Colon (tissue), 2 donors: ENCODE measurements around the gene ERP27.

ENCODE experiments used
- FAIRE-seq: peaks from 2 replicates; lab custom pipeline; 2012; peaks lifted over from hg19 to GRCh38; lab: Jason Lieb, UNC
- donor health status: control.
- donor health status: control.

The ERP27 gene

DNA sequence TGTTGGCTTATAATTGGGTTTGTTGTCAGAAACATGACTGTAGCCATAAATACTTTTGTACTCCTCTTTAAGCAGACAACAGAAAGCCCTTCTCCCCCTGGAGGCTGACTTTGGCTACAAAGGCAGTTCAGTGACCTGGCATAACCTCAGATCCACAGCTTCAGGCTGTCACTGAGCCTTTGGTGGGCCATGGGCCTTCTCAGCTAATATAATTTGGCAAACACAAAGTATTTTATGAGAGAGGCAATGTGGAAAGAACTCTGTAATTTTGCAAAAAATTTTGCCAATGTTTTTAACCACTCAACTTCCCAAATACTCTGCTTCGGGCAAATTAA lies 37.1 kb downstream of the ERP27 start:
- no peak for FAIRE-seq

DNA sequence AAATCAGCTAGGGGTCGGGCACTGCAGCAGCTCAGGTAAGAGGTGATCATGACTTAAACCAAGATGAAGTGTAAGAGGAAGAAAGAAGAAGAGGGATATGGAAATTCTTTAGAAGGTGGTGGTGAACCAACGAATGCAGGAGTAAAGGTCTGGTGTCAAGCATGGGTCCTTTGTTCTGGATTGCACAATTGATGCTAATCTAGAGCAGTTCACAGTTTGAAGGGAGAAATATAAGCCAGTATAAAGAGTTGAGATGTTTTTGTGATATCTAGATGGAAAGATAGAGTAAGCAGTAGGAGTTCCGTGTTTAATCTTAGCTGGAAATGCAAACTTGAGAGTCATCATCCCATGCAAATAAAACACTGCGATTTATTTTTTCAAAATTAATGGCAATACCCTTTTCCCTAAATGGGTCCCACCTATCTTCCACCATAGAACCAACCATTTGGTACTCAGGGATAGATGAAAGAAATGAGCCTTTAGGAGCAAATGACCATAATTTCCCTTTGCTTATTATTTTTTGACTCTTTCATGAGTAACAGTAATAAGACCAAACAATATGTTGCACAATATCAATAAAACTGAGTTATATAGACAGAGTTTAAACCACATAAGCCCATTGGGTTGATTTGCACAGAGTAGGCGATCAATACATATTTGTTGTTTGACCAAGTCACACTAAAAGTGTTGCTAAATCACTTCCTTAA lies 37.7 kb downstream of the ERP27 start:
- FAIRE-seq = no peak

- no peak for FAIRE-seq
Observed at GRCh38 chr12:14896521-14897169, 41.7 kb downstream of the ERP27 start.

- FAIRE-seq = no peak
Observed at GRCh38 chr12:14893506-14894250, 44.7 kb downstream of the ERP27 start.

DNA sequence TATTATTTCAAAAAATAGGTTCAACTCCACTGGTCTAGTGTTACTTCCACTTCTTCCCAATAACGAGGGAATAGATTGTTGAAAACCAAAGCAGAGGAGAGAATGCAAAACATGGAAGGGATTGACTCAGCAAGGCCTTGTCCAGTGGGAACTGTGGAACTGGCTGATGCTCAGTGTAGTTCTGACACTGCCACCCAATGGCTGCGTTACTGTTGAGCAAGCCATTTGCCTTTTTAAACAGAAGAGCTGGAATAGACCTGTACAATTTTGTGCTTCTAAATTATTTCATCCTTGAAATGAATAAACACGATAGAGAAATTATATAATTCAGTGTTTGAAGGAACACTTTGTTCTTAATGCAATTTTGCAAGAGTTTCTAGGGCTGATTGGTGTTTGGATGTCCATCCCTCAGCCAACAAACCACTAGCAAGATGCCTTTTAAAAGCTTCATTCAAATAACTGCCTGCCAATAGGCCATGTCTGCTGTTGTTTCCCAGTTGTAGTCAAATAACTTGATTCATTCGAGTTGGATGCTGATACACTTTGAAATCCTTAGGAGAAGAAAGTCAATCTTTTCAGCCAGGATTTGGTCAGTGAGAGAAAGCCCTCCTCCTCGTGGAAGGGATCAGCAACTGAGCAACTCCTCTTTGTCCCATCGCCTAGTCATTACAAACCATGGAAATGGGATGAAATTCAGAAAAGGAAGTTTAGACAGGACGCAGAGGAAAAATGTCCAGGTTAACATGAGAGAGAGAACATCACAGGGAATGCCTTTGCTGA lies 45.4 kb downstream of the ERP27 start:
- no peak for FAIRE-seq

DNA sequence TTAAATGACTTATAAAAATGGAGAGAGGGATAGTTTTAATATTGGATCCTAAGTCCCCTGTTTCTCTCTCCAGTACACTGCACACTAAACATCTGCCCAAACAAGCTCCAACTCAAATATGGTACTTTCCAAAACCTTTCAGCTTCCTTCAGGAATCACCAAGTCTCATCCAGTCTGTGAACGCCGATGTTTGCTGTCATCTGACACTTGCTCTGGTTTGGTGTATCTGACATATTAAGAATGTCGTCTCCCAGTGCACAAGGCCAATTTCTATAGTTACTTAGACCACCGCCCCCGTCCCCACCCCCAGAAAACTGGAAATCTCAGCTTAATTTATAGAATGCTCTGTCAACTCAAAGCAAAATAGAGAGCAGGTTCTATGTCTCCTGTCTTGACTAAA lies 47.6 kb downstream of the ERP27 start:
- no peak for FAIRE-seq

- no peak for FAIRE-seq
Observed at GRCh38 chr12:14886271-14886670, 52.1 kb downstream of the ERP27 start.

DNA sequence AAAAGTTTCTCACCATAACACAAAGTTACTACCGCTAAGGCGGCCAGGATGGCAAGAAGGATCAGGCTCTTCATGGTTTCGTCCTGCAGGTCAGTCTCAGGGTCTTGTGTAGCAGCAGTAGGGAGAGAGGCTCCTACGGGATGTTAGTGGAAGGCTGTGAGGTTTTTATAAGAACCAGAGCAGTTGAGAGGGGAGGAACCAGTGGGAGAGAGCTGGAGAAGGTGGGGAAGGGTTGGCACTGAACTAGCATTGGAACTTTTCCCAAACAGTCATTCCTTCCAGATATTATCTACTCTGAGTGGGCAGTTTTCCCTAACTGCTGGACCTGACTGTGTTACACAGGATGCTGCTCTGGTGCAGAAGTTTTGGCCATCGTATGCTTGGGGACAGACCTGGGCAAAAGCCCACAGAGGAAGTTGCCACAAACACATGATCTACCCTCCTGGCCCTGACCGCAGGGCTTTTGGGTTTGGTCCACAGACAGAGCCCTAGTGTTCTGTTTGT lies 52.6 kb downstream of the ERP27 start, which contains the start of gene MGP:
MGP (minus strand) TSS at position 137 of the 504 bp plus-strand sequence; CDS start at position 74, 63 bp downstream.
- no peak for FAIRE-seq

DNA sequence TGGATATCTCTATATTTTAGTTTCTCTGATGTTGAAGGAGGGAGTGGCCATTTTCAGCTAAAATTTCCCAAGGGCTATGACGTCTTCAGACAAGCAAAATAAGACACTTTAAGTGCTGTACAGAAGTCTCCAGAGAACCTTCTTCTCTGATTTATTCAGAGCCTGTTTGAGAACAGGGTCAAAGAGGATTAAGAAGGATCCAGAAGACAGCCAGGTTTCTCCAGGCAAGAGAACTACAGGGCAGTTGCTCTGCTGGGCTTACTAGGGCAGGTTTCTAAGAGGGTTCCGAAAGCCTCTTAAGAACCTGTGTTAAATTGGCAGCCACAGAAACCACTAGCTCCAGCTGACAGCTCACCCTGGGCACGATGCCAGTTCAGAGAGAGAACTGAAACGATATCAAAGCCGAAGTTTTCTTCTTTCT lies 53.9 kb downstream of the ERP27 start:
- FAIRE-seq = no peak

DNA sequence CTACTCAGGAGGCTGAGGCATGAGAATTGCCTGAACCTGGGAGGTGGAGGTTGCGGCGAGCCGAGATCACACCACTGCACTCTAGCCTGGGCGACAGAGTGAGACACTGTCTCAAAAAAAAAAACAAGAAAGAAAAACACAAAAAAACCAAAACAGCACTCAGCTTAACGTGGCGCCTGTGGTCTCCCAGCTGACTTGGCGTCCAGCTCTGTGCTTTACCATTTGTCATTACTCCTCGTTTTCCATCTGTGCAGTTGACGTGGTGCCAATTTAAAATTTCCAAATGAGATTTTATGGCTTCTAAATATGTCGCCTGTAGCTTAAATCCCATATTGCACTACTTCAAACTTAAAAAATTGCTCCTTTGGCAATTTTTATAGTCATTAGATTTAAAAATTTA lies 54.7 kb downstream of the ERP27 start:
- no peak for FAIRE-seq

- FAIRE-seq = no peak
Observed at GRCh38 chr12:14880890-14881453, 57.4 kb downstream of the ERP27 start.

DNA sequence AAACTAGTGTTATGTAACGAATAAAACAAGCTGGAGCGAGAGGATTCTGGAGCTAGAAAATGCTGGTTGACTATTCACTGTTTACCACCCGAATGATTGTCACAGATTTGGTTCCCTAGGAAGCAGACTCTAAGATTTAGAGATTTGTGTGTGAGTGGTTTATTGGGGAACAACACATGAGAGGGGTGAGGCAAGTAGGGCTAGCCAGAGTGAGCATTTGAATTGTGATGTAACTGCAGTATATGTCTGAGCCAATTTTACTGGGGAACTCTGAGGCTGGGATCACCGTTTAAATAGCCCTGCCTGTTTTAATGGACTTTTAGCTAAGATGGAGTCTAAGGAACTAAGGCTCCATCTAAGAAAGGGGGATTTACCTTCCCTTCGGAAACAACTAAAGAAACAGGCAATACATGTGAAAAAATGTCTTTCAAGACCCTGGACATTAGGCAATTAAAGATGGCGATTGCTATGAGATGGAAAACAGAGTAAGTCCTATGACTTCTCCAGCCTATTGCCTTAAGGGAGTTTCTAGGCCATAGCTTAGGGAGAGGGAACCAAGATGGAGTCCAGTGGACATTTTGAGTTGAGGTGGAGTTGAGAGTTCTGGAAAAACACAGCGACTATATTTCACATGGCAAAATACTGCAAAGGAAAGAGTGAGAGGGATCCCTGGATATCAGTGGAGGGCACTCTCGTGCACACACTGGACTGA lies 59.0 kb downstream of the ERP27 start:
- no peak for FAIRE-seq

DNA sequence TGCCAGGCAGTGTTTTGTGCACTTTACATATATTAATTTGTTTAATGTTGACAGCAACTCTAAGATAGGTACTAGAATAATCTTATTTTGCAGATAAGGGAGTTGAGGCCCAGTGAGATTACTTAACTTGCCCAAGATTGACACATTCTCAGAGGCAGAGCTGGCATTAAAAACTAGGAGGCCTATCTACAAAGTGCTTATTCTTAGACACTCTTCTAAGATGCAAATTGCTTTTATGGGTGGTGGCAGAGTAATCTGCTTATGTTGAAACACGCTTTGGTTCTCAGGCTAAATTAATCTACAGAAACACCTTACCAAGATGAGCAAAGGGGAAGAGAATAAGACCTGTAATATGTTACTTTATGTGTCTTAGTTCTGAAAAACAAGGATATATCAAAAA lies 59.8 kb downstream of the ERP27 start:
- FAIRE-seq = no peak

DNA sequence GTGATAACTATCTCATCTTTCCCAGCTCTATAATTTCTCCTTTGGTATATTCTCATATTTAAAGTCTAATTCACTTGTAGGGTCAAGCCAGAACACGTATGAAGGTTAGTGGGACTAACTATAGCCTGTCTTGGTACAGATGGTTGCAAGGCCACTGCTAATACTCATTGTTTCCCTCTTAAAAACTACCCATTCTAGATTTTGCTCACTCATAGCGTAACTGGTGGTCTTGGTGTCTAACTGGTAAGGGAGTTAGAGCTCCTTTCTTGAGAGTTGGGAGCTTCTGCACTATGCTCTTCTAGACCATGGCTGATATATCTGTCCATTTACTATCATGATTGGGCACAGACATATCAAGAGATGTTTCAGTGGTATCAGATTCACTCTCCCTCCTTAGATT lies 61.5 kb downstream of the ERP27 start:
- no peak for FAIRE-seq

GRCh38 chr12:14874882-14875281 lies 63.5 kb downstream of the ERP27 start:
- FAIRE-seq = no peak

DNA sequence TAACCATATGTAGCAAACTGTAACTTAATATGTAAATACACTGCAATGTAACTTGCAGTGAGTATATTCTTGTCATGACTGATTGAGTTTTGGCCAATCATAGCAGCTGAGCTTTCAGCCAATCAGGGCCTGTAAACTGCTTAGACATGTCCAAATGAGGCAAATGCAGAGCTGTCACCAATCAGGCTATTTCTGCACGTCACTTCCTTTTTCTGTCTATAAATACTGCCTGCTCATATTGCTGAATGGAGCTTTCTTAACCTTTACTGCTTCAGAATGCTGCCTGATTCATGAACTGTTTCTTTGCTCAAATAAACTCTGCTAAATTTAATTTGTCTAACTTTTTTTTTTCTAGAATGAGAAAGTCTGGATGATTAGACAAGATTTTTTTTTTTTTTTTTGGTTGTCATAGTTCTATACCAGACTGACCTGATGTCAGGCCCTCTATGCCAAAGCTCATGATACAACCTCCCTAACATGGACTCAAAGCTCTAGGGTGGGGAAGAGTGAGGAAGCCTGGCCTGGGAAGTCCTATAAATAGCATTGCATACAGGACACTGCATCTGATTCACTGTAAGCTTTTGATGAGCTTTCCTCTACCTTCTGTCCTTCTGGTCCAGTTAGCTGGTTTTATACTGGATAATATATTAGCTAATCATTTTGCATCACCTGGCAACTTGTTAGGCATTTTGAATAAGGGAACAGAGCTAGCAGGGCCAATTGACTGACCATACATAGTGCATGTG lies 64.7 kb downstream of the ERP27 start:
- FAIRE-seq = no peak

- FAIRE-seq = no peak
Observed at GRCh38 chr12:14871886-14872285, 66.5 kb downstream of the ERP27 start.

- FAIRE-seq = no peak
Observed at GRCh38 chr12:14871247-14871646, 67.1 kb downstream of the ERP27 start.

DNA sequence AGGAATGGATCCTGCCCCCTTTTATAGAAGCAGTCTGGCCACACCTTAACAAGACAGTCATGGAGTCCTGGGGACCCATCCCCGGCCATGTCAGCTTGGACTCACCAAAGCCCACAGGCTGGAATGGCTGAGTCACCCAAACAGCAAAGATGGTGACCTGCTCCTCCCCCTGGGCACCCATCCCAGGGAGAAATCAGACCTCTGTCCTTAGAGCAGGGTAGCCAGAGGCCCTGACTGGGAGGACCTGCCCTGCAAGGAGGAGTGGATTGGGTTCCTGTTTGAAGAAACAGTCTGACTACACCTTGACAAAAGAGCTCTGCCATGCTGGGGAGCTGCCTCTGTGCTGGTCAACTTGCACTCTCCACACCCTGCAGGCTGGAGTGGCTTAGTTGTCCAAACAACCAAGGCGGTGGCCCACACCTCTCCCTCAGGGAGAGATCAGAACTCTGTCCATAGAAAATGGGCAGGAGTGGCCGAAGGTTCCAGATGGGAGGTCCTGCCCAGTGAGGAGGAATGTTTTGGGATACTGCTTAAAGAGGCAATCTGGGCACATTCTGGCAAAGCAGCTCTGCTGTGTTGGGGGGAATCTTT lies 69.3 kb downstream of the ERP27 start:
- no peak for FAIRE-seq
